NCI-H524 (cell line): ENCODE results near the gene XYLB.

ENCODE experiments used
- DNase-seq, 2 experiments: peaks; one replicate each; lab custom pipeline; 2025; lab: John Stamatoyannopoulos, UW

XYLB gene

DNA sequence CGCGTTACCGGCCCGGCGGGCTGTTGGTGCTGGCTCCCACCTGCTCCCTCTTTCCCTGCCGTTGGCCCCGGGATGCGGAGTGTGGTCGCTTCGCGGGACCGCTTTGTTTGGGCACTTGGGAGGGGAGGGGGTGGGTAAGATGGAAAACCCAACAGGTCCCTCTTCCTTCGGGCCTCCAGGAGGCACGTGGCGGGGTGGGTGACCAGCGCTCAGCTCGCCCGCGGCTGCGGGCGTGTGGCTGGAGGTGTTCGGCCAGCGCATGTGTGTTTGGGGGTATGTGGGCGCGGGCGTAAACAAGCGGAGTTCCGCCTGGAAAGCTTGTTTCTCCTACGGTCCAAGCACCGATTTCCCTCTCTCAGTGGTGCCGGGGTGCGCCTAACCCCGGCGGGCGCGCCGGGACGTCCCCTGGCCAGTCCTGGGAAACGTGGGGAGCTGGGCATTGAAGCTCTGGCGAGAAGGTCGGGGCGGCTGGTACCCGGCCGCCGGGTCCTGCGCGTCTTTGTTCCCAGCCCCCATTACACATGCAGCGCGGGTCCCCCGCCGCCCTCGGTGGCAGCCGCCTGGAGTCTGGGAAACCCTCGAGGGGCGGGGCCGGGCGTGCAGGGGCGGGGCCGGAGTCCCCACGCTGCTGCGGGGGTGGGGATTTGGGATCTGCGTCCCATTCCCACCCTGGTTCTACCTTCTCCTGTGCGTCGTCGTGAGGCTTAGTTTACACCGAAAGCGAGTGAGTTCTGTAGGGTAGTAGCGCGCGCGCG lies 108.5 kb downstream of the XYLB start:
- DNase-seq, result peak; percentile 83 to 94

DNA sequence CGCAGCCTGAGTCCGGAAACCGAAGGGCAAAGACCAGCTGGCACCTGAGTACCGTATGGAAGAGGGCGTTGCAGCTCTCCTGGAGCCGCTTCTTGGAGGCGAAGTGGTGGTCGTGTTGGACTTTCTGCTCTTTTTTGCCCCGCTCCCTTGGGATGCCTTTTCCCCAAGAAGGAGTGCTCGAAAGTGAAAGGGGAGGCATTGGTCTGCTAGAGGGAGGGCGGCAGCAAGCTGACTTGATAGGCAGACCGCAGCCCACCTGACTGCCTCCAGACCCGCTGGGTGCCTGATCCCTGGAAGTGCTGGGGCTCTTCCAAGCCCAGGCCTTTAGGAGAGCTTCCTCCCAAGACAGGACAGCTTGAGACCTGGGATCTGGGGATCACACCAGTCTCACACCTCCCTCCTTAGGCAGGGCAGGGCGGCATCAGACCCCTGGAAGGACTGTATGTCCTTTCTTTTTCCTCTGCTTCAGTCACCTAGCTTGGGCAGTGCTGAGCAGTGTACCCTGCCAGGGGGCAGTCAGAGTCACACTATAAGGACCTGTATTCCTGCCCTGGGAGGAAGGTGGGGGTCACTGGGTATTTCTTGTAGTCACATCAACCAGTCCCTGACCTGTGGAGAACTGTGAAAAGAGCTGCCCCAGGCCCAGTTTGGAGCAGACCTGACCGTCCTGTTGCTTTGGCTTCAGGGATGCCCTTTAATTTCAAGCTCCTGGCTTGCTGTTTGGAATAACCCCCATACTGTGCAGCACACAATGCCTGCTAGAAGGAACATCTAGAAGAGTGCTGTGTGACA lies 109.2 kb downstream of the XYLB start:
- no peak for DNase-seq

DNA sequence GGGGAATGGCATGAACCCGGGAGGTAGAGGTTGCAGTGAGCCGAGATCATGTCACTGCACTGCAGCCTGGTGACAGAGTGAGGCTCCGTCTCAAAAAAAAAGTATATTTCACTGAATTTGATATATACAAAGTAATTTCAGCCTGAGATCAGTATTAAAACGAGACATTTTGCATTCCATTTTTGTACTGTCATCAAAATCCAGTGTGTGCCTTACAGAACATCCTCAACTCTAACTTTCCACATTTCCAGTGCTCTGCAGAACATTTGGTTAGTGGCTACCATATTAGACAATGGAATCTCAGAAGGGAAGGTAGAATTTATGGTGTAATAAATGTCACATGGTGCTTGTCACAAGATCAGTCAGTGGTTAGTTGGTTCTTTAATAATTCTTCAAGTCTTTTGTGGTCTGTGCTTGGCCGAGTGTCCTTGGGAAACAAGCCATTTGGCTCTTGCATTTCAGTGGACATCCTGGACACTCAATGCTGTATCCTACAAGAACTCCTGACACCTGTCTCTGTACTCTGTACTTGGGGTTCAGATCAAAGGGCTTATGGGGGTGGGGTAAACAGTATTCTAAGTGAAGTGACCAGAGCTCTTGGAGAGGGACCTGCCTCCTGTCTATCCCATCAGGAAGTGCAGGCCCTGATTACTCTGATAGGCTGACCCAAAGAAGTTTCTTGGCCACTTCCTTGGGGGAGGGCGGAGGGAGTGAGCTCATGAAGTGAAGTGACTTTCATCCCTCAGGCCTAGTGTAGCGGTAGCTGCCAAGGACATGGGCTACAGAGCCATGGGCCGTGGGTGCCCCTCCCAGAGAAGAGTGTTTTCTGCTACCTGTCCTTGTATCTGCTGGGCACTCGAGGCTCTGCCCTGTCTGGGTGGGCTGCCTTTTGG lies 110.8 kb downstream of the XYLB start:
- no peak for DNase-seq

DNA sequence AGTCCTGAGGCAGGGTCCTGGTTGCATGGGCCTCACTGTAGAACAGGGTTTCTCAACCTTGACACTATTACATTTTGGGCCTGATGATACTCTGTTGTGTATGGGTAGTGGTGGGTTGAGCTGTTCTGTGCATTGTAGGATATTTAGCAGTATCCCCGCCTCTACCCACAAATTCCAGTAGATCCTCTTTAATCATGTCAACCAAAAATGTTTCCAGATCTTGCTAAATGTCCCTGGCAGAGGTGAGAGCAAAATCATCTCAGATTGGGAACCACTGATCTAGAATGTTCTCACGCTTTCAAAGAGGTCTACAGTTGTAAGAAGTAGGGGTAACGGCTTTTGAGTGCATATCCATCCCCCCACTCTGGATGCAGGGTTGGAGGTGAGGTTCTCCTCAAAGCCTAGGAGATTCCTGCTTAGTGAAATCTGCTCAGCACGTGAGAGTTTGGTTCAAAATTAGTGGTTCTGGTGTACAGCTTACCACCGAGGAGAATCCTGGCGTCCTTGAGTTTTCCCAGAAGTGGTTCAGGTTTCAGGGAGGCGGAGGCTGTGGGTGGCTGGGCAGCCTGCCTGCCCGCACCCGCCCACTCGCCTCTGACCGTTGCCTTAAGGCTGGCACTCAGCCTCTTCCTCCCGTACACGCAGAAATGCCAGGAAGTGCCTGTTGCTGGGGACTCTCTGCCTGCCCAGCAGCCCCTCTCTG lies 112.4 kb downstream of the XYLB start:
- DNase-seq, result no peak

DNA sequence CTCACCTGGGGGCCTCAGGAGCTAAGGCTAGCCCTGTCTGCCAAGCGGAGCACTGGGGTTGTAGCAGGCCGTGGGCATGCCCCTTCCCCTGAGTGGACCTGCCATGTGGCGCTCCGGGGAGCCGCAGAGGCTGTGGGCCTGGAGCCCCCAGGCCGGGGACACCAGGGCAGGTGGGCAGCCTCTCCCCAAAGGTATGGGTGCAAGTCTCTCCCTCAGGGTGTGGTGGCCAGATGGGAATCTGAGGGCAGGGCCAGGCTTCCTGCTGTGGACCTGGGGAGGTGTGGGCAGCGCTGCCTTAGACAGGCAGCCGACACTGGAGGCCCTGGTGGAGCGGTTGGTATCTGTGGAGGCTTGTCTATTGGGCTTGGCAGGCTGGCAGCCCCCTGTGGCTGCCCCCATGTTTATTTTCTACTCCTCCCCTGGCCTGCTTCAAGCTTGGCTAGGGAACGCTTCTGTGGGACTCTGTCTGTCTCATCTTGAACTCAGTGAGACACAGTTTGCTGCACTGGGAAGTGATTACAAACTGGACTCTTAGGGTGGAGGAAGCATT lies 113.0 kb downstream of the XYLB start:
- no peak for DNase-seq

DNA sequence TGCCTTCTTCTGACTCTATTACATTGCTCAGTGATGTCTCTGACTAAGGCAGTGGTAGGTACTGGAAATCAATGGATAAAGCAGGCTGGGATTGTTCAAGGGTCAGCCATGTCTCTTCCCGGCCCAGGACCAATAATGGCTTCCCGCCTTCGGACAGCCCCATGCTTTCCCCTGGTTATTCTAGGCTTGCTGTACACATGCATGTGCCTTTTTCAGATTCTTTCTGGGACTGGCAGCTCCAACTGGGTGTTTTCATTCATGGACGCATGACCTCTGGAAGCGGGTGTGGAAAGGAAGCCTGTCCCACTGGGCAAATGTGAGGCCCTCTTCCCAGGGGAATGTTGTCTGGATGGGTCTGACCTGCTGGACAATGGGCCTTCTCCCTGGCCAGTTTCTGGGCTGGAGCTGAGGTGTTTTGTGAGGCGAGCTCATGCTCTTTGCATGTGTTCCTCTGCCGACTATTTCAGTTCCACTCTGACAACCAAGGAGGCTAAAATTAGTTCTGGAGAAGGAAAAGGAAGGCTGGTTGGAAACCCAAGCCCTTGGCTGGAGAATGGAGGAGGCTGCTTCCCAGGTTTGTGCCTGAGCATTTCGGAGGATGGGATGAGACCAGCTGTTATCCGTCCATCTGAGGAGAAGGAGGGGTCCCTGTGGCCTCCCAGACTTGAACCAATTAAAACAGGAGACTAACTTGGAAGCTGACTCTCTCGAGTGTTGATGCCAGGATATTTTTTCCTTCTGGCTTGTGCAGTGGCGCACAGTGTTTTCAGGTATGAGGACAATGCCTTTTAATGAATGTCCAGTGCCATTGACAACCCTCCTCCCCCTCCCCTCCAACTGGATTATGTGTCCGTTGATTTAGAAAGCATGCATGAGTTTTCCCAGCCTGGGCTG lies 114.0 kb downstream of the XYLB start:
- DNase-seq, result no peak
